ENCODE data around the gene ANKRD13C. TPM values are rescaled to one million over a fixed set of nuclear protein-coding genes. Genes with fewer than 3 reads are reported as not detected.

The ANKRD13C gene
- total RNA-seq, 1 experiment from 2014 or later, result 20.6 TPM

- no peak for DNase-seq (ENCODE audit: low spot score)
- Histone ChIP-seq H3K36me3 (ENCODE audit: insufficient read depth, low read length, poor library complexity, severe bottlenecking) (peaks cover 10% of the 10 kb centered on the region), H3K9me3 (ENCODE audit: low read depth, low read length, poor library complexity, severe bottlenecking) (peaks cover 3% of the 10 kb centered on the region), H3K27me3 (replicated peaks; ENCODE audit: insufficient read depth, low read depth, low read length, poor library complexity) (no peaks in the 10 kb centered on the region), H3K4me3 (ENCODE audit: low read depth, low read length, poor library complexity, severe bottlenecking) (no peak overlapping the region), H3K4me1 (ENCODE audit: insufficient read depth, low read length, poor library complexity, severe bottlenecking) (no peaks in the 10 kb centered on the region), H3K27ac (ENCODE audit: low read depth, low read length, poor library complexity, severe bottlenecking) (no peak overlapping the region)
- BruUV-seq (replicated peaks), result no TSS peak
- CTCF ChIA-PET, result no interaction called here
- TF ChIP-seq, protein P1, sequence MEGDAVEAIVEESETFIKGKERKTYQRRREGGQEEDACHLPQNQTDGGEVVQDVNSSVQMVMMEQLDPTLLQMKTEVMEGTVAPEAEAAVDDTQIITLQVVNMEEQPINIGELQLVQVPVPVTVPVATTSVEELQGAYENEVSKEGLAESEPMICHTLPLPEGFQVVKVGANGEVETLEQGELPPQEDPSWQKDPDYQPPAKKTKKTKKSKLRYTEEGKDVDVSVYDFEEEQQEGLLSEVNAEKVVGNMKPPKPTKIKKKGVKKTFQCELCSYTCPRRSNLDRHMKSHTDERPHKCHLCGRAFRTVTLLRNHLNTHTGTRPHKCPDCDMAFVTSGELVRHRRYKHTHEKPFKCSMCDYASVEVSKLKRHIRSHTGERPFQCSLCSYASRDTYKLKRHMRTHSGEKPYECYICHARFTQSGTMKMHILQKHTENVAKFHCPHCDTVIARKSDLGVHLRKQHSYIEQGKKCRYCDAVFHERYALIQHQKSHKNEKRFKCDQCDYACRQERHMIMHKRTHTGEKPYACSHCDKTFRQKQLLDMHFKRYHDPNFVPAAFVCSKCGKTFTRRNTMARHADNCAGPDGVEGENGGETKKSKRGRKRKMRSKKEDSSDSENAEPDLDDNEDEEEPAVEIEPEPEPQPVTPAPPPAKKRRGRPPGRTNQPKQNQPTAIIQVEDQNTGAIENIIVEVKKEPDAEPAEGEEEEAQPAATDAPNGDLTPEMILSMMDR (conservative IDR thresholded peaks at IDR 0.05; ENCODE audit: low read depth, low read length), result no peak
- TF ChIP-seq EZH2 (IDR thresholded peaks at IDR 0.05; ENCODE audit: borderline replicate concordance, low read depth, low read length, poor library complexity, severe bottlenecking), result no peak
- POLR2A ChIA-PET (ENCODE audit: low non-redundant PET), result no interaction called here
- intact Hi-C loops (cut with micrococcal nuclease; ENCODE audit: unreplicated experiment), result no loop called here
These were observed 89.7 kb downstream of the ANKRD13C start for GRCh38 chr1:70264839-70265238.

DNA sequence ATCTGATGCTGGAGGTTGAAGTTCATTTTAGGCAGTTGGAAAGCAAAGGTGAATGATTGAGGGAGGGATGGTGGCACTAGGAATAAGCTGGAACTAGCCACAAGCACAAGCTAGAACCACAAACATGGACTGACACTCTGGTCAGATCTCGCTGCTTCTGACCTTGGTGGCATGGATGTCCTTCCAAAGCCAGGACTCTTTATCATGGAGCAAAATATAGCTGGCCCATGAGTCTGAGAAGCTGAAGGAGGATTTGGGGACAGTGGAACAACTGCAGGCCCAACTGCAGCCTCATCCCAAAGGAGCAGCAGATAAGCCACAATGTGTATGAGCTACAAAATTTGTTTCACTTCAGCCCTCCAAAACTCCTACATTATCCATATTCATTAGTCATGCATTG is 97.9 kb downstream of the ANKRD13C start:
- Histone ChIP-seq H3K4me3 (ENCODE audit: low read depth, low read length, poor library complexity, severe bottlenecking) (no peak overlapping the region), H3K36me3 (ENCODE audit: insufficient read depth, low read length, poor library complexity, severe bottlenecking) (peaks cover 16% of the 10 kb centered on the region), H3K27me3 (replicated peaks; ENCODE audit: insufficient read depth, low read depth, low read length, poor library complexity) (no peaks in the 10 kb centered on the region), H3K27ac (ENCODE audit: low read depth, low read length, poor library complexity, severe bottlenecking) (no peak overlapping the region), H3K9me3 (ENCODE audit: low read depth, low read length, poor library complexity, severe bottlenecking) (no peaks in the 10 kb centered on the region), H3K4me1 (ENCODE audit: insufficient read depth, low read length, poor library complexity, severe bottlenecking) (no peaks in the 10 kb centered on the region)
- no TSS peak for BruUV-seq (replicated peaks)
- CTCF ChIA-PET, result no interaction called here
- POLR2A ChIA-PET (ENCODE audit: low non-redundant PET), result no interaction called here
- intact Hi-C loops (cut with micrococcal nuclease; ENCODE audit: unreplicated experiment), result loop anchor here (10.0 kb wide), 1 partner anchor 228 kb away; no protein-coding TSS in a partner anchor
- no peak for TF ChIP-seq EZH2 (IDR thresholded peaks at IDR 0.05; ENCODE audit: borderline replicate concordance, low read depth, low read length, poor library complexity, severe bottlenecking)
- TF ChIP-seq, protein P1 (conservative IDR thresholded peaks at IDR 0.05; ENCODE audit: low read depth, low read length), result no peak
- DNase-seq (ENCODE audit: low spot score), result no peak

- Histone ChIP-seq H3K27ac (ENCODE audit: low read depth, low read length, poor library complexity, severe bottlenecking) (no peak overlapping the region), H3K4me3 (ENCODE audit: low read depth, low read length, poor library complexity, severe bottlenecking) (no peak overlapping the region), H3K9me3 (ENCODE audit: low read depth, low read length, poor library complexity, severe bottlenecking) (no peaks in the 10 kb centered on the region), H3K36me3 (ENCODE audit: insufficient read depth, low read length, poor library complexity, severe bottlenecking) (peaks cover 96% of the 10 kb centered on the region), H3K27me3 (replicated peaks; ENCODE audit: insufficient read depth, low read depth, low read length, poor library complexity) (no peaks in the 10 kb centered on the region), H3K4me1 (ENCODE audit: insufficient read depth, low read length, poor library complexity, severe bottlenecking) (no peaks in the 10 kb centered on the region)
- intact Hi-C loops (cut with micrococcal nuclease; ENCODE audit: unreplicated experiment), result loop anchor here (5.0 kb wide), 1 partner anchor 814 kb away; no protein-coding TSS in a partner anchor
- ChIA-PET CTCF (no interaction called here), POLR2A (ENCODE audit: low non-redundant PET) (no interaction called here)
- BruUV-seq (replicated peaks), result no TSS peak
- TF ChIP-seq EZH2 (IDR thresholded peaks at IDR 0.05; ENCODE audit: borderline replicate concordance, low read depth, low read length, poor library complexity, severe bottlenecking), result no peak
- TF ChIP-seq, protein P1 (conservative IDR thresholded peaks at IDR 0.05; ENCODE audit: low read depth, low read length), result no peak
- no peak for DNase-seq (ENCODE audit: low spot score)
These were observed 105.8 kb downstream of the ANKRD13C start for GRCh38 chr1:70248729-70249128.

Measured in A673 (cell line).